ENCODE results near the gene LRRTM1.
A peak's percentile ranks its signal among the peaks of the same experiment; 100 is the strongest.

- TF ChIP-seq POLR2AphosphoS5 (IDR thresholded peaks at IDR 0.05; ENCODE audit: low read depth, low read length) (no peak), PAX5 (IDR thresholded peaks at IDR 0.05; ENCODE audit: insufficient read depth, low read length, severe bottlenecking) (no peak), SPI1 (IDR thresholded peaks at IDR 0.05; ENCODE audit: low read depth, low read length) (peak; percentile 36; the same call in 1 of the 2 replicates), TAF1 (IDR thresholded peaks at IDR 0.05; ENCODE audit: low read depth, low read length) (no peak), POU2F2 (IDR thresholded peaks at IDR 0.05; ENCODE audit: low read depth, low read length) (no peak), POLR2A (IDR thresholded peaks at IDR 0.05; ENCODE audit: low read depth, low read length) (no peak)
Measured at GRCh38 chr2:80256782-80257167, 47.8 kb downstream of the LRRTM1 start.

All from GM12891 (cell line).